GM06990 (cell line): ENCODE measurements around the gene COL23A1.

Source experiments
- DNase-seq: peaks from one replicate; pipeline ENCODE4 v3.0.0-alpha.2; 2011; ENCODE audit not compliant: insufficient read length; ENCODE audit errors: extremely low read depth
- H3K27me3 ChIP-seq: replicated peaks from 2 replicates; pipeline ENCODE4 v1.6.0; 2011; ENCODE audit warnings: low read length; ENCODE audit not compliant: control insufficient read depth, insufficient read depth
- H3K36me3 ChIP-seq: 2 replicates; pipeline ENCODE4 v1.5.1; 2011; ENCODE audit warnings: low read length; ENCODE audit not compliant: control insufficient read depth, insufficient read depth
- H3K4me3 ChIP-seq: replicated peaks from 2 replicates; pipeline ENCODE4 v1.5.1; 2011; ENCODE audit warnings: low read depth, mild to moderate bottlenecking, control low read depth, low read length
- CTCF ChIP-seq: IDR thresholded peaks from 2 replicates; pipeline ENCODE4 v1.5.1; 2011; ENCODE audit warnings: low read length, control low read depth, mild to moderate bottlenecking, inconsistent platforms; ENCODE audit not compliant: insufficient read depth, poor library complexity, severe bottlenecking

COL23A1 gene

DNA sequence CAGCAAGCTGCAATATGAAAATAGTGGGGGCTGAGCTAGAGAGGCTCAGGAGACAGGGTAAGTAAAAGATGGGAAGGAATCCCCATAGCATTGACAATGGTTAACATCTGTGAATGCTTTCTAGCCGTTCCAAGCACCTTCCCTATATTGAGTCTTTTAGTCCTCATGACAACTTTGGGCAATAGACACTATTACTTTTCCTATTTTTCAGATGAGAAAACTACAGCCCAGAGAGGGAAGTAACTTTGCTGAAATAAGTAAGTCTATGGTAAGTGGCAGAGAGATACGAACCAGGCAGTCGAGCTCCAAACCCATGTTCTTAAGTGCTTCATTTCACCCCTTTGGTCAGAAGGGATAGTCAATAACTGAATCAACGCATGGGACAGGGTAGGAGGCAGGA, 94.5 kb downstream of the COL23A1 start:
- Histone ChIP-seq H3K4me3 (no peak overlapping the region), H3K36me3 (no peaks in the 10 kb centered on the region), H3K27me3 (no peaks in the 10 kb centered on the region)
- no peak for DNase-seq
- TF ChIP-seq CTCF = no peak

DNA sequence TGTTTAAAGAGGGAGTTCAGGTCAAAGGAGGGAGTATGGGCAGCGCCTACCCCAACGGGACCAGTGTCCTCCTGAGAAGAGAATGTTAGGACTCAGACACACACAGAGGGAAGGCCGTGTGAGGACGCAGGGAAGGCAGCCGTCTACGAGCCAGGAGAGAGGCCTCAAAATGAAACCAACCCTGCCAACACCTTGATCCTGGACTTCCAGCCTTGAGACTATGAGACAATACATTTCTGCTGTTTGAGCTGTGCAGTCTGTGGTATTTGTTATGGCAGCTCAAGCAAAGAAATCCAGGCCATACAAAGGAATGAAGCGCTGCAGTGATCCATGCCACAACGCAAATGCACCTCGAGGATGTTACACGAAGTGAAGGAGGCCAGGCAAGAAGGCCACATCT, 97.9 kb downstream of the COL23A1 start:
- TF ChIP-seq CTCF = no peak
- no peaks in the 10 kb centered on the region for H3K36me3 ChIP-seq
- H3K27me3 ChIP-seq = no peaks in the 10 kb centered on the region
- no peak overlapping the region for H3K4me3 ChIP-seq
- no peak for DNase-seq

GRCh38 chr5:178490935-178491652, 99.1 kb downstream of the COL23A1 start:
- no peaks in the 10 kb centered on the region for H3K27me3 ChIP-seq
- no peak for DNase-seq
- TF ChIP-seq CTCF = no peak
- no peak overlapping the region for H3K4me3 ChIP-seq
- H3K36me3 ChIP-seq = no peaks in the 10 kb centered on the region

GRCh38 chr5:178489271-178489976, 100.8 kb downstream of the COL23A1 start:
- no peak for DNase-seq
- Histone ChIP-seq H3K36me3 (no peaks in the 10 kb centered on the region), H3K27me3 (no peaks in the 10 kb centered on the region), H3K4me3 (no peak overlapping the region)
- no peak for TF ChIP-seq CTCF

DNA sequence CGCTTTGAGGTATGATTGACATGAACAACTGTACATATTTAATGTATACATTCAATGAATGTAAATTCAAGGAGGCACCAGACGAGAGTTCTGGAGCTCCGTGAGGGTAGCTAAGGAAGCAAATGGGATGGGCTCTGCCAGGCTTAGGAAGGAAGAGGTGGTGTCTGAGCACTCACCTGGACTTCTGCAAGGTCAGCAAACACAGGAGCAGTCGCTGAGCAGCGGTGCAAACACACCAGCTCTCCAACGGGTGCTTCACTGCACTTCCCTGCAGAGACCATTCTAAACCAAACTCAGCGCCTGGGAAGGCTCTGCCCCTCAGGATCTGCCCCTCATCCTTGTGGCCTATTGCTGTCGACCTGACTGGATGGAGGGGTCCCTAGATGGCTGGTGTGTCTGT, 101.5 kb downstream of the COL23A1 start:
- DNase-seq = no peak
- TF ChIP-seq CTCF = no peak
- Histone ChIP-seq H3K36me3 (no peaks in the 10 kb centered on the region), H3K4me3 (no peak overlapping the region), H3K27me3 (no peaks in the 10 kb centered on the region)
